ENCODE results near the gene YJEFN3.

The YJEFN3 gene

DNA sequence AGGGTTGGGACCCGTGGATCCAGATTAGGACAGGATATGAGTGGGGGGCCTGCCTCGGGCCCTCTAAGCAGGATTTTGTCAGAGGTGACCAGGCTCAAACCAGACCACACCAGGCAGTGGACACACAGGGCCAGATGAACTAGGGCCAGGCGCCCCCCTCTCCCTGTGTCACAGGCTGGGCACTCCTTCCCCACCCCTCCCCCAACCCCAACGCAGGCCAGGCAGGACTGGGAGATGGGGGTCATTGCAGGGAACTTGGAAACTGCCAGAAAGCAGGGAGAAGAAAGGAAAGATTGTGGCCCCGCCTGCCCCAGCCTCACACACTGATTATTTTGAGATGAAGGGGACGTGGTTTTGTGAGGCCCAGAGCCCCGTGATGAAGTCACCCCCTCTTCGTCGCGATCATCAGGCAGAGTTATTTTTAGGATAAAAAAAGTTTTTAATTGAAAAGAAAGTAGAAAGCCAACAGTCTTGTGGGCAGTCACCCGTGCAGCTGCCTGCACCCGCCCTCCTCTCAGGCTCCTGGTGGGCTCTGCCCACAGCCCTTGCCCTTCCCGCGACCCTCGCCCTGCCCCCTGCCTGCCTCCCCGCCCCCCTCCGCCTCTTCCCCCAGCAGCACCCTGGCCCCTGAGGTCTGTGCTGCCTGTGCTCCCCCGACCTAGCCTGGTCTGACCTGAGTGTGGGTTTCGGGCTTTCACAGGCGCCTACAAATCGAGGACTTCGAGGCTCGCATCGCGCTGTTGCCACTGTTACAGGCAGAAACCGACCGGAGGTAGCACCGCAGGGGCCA, 1.9 kb upstream of the YJEFN3 start:
- H3K4me3 Mint-ChIP-seq: no peak overlapping the region
- ATAC-seq (no peak), DNase-seq (no peak)
- H3K27ac Mint-ChIP-seq: no peak overlapping the region
- H3K36me3 Mint-ChIP-seq (ENCODE audit: low read depth): peaks cover 10% of the 10 kb centered on the region
- no peaks in the 10 kb centered on the region for H3K9me3 Mint-ChIP-seq
- peaks cover 11% of the 10 kb centered on the region for H3K4me1 Mint-ChIP-seq
- H3K27me3 Mint-ChIP-seq: no peaks in the 10 kb centered on the region

DNA sequence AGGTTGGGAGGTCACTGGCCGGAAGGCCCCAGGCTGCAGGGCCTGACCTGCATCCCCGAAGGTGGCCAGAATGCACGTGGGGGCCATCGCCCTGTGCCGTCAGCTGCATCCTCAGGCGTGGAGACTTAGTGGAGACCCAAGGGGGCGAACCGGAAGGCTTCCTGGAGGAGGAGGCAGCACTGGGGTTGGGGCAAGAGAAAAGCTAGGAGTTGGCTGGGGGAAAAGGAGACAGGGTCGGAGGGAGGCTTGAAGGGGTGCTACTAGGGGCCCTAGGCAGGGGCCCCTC, 1.4 kb upstream of the YJEFN3 start:
- H3K4me3 Mint-ChIP-seq: no peak overlapping the region
- H3K27ac Mint-ChIP-seq: no peak overlapping the region
- no peak for ATAC-seq

DNA sequence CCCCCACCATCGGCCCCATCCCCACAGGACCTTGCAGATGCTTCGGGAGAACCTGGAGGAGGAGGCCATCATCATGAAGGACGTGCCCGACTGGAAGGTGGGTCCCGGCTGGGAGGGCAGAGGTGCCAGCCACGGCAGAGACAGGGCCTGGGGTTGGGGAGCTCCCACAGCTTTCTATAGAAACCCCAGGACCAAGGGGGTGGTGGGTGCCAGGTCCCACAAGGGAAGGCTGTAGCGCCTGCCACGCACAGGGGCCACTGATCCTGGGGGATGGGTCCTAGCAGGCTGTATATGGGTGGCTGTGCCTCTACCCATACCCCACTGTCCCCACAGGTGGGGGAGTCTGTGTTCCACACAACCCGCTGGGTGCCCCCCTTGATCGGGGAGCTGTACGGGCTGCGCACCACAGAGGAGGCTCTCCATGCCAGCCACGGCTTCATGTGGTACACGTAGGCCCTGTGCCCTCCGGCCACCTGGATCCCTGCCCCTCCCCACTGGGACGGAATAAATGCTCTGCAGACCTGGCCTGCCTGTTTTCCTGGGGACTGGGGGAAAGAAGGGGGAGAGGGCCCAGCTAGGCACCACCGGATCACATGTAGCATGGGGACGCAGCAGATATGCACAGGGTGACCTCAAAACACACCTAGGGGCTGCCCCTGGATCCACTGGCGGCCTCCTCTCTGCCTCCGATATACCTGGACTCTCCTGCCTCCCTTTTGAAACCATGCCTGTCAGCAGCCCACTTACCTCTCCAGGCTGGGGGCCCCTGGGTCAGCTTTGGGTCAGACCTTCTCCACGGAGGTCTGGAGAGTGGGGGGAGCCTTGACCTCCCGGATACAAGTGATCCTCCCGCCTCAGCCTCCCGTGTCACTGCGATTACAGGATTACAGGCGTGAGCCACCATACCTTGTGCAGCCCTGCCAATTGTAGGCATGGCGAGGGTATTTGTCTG, 761 bp upstream of the YJEFN3 start:
- peaks cover 12% of the 10 kb centered on the region for H3K4me1 Mint-ChIP-seq
- ATAC-seq: no peak
- DNase-seq: no peak
- no peak overlapping the region for H3K27ac Mint-ChIP-seq
- H3K4me3 Mint-ChIP-seq: no peak overlapping the region
- no peaks in the 10 kb centered on the region for H3K9me3 Mint-ChIP-seq
- no peaks in the 10 kb centered on the region for H3K27me3 Mint-ChIP-seq
- peaks cover 10% of the 10 kb centered on the region for H3K36me3 Mint-ChIP-seq (ENCODE audit: low read depth)

More for the DNA sequence above, 1.4 kb upstream of the YJEFN3 start:
- H3K27me3 Mint-ChIP-seq: no peaks in the 10 kb centered on the region
- H3K36me3 Mint-ChIP-seq (ENCODE audit: low read depth): peaks cover 13% of the 10 kb centered on the region
- H3K4me1 Mint-ChIP-seq: peaks cover 14% of the 10 kb centered on the region
- DNase-seq: no peak
- no peaks in the 10 kb centered on the region for H3K9me3 Mint-ChIP-seq

DNA sequence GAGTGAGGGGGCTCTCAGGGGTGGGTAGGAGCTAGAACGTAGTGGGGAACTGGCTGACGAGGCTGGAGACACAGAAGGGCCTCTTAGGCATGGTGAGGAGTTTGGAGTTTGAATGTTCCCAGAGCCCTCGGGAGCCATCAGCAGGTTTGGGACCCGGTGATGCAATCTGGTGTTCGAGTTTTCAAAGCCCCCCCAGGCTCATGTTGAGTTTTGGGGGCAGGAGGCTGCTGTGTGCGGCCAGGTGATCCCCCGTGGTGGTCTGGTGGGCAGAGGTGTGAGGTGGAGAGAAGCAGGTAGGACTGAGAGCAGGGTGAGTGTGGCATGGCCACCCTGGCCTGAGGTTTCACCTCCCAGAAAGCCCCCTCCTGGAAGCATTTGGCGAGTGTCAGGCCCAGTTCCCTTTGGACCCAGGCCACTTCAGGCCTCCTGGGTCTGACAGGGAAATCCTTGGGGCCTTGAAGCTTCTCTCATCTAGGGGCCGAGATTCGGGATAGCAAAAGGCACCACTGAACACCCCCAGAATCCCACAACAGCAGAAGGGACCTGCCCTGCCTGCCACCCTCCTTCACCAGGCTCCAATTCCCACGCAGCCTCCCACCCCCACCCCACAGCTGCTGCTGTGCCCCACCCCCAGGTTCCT, 1.2 kb downstream of the YJEFN3 start:
- Mint-ChIP-seq H3K36me3 (ENCODE audit: low read depth) (peaks cover 11% of the 10 kb centered on the region), H3K27me3 (no peaks in the 10 kb centered on the region), H3K4me3 (no peak overlapping the region), H3K9me3 (no peaks in the 10 kb centered on the region), H3K27ac (no peak overlapping the region), H3K4me1 (peaks cover 10% of the 10 kb centered on the region)
- ATAC-seq: no peak
- no peak for DNase-seq

DNA sequence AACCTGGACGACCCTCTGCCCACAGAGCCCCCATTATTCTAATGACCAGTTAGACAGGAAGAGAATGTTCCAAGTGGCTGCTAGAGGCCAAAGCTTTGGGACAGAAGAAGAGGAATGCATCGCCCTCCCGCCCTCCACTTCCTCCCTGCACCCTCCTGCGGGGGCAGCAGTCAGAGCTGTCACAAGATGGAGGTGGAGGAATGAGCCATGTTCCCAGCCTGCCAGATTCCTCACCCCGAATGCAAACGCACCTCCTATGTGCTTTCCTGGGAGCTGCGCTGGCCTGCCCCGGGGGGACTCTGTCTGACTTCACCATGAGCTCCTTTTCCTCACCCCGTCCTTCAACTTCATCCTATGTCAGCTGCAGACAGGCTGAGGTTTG, 1.7 kb downstream of the YJEFN3 start:
- DNase-seq (no peak), ATAC-seq (no peak)
- no peaks in the 10 kb centered on the region for H3K27me3 Mint-ChIP-seq
- no peak overlapping the region for H3K27ac Mint-ChIP-seq
- peaks cover 11% of the 10 kb centered on the region for H3K36me3 Mint-ChIP-seq (ENCODE audit: low read depth)
- H3K4me3 Mint-ChIP-seq: no peak overlapping the region
- no peaks in the 10 kb centered on the region for H3K9me3 Mint-ChIP-seq
- peaks cover 10% of the 10 kb centered on the region for H3K4me1 Mint-ChIP-seq

DNA sequence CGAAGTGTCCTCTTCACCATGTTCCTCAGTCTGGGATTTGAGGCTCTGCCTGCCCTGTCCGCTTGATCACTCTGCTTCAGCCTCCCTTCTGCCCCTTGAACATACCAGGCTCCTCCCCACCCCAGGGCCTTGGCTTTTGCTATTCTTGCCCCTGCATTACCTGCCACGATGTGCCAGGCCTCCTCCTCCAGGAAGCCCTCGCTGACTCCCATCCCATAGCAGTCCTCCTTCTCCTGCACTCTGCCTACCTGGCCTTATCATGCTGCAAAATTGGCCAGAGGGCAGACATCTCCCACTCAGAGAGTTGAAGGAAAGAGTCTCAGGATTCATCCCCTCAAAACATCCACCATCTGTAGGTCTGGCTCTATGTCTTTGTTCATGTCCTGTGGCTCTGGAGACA, 2.2 kb downstream of the YJEFN3 start:
- Mint-ChIP-seq H3K27ac (no peak overlapping the region), H3K9me3 (no peaks in the 10 kb centered on the region), H3K36me3 (ENCODE audit: low read depth) (peaks cover 11% of the 10 kb centered on the region), H3K4me3 (no peak overlapping the region), H3K4me1 (peaks cover 10% of the 10 kb centered on the region), H3K27me3 (no peaks in the 10 kb centered on the region)
- ATAC-seq (no peak), DNase-seq (no peak)

DNA sequence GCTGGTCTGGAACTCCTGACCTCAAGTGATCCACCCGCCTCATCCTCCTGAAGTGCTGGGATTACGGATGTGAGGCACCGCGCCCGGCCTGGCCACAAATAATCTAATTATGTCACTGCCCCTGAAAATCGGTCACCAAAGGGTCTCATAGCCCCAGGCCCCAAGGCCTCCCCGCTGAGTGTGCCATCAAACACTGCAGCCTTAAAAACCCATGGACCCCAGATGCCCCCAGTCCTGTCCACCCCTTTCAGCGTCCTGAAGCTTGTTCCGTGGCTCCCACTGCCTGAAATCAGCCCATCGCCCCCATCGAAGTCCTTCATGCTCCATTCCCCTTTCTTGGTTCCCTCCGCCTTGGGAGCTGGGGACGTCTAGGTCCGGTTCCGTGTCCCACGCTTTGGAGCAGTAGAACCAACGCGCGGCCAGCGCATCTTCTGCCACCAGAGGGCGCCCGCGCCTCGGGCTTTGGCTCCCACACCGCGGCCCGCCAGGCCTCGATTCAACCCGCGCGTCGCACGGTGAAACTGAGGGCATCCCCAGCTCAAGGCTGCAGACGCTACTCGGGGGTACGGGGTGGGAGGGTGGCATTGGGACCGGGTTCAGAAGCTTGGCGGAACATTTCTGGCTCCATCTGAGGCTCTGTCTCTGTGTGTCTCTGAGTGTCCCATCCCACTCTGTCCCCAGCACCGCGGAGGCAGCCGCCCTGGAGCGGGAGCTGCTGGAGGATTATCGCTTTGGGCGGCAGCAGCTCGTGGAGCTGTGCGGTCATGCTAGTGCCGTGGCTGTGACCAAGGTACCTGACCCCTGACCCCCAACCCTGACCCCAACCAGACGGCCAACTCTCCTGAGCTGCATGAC, 3.5 kb downstream of the YJEFN3 start:
- no peak overlapping the region for H3K4me3 Mint-ChIP-seq
- peaks cover 11% of the 10 kb centered on the region for H3K36me3 Mint-ChIP-seq (ENCODE audit: low read depth)
- no peaks in the 10 kb centered on the region for H3K9me3 Mint-ChIP-seq
- peaks cover 2% of the 10 kb centered on the region for H3K27me3 Mint-ChIP-seq
- ATAC-seq (peak; percentile 67), DNase-seq (peak; percentile 92)
- peaks cover 9% of the 10 kb centered on the region for H3K4me1 Mint-ChIP-seq
- H3K27ac Mint-ChIP-seq: no peak overlapping the region

DNA sequence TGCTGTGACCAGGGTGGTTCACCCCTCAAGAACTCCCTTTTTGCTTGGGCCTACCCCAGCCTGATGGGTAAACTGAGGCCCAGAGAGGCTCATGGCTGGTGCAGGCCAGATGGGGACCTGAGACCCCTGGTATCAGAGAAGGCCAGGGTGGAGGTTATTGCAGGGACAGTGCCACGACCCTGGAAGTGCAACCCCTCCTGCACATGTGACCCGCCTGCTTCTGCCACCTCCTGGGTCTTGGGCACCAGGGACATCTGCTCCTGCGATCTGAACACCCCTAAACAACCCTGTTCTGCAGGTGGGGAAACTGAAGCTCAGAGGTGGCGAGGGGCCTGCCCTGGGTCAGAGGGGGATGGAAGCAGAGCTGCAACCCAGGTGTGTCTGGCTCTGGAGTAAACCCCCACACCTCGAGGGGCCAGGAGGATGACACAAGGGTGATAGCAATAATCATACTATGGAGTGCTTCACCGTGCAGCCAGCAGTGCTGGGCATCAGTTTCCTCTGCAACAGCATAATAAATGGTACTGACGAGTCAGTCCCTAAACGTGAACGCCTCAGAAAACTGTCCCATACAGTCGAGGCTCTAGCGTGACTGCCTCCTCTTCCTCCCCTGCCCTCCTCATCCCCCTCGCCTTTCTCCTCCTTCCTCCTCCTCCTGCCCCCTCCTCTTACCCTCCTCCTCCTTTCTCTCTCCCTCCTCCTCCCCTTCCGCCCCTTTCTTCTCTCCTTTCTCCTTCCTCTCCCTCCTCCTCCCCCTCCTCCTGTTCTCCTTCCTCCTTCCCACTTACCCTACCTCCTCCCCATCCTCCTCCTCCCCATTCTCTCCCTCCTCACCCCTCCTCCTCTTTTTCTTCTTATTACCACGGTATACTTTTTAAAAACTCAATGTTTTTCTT, 4.3 kb downstream of the YJEFN3 start:
- peaks cover 14% of the 10 kb centered on the region for H3K4me1 Mint-ChIP-seq
- H3K4me3 Mint-ChIP-seq: no peak overlapping the region
- no peak for ATAC-seq
- H3K36me3 Mint-ChIP-seq (ENCODE audit: low read depth): peaks cover 11% of the 10 kb centered on the region
- peaks cover 7% of the 10 kb centered on the region for H3K27me3 Mint-ChIP-seq
- H3K27ac Mint-ChIP-seq: no peak overlapping the region
- no peaks in the 10 kb centered on the region for H3K9me3 Mint-ChIP-seq
- DNase-seq: no peak

DNA sequence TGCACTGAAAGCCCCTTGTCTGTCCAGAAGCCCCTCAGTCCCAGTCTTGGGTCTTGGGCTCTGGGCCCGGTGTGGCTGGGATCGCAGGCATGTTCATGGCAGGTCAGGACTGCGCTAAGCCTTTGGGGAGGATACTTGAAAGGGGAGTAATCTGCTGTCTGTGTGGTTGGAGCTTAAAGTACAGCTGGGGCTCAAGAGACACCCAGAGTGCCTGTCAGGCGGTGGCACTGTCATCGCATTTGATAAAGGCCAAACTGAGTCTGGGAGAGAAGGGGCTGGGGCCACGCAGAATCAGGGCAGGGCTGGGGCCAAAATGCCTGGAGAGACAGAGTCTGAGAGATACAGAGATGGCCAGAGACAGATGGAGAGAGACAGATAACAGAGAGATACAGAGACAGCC, 5.1 kb downstream of the YJEFN3 start:
- H3K27ac Mint-ChIP-seq: no peak overlapping the region
- ATAC-seq: no peak
- H3K36me3 Mint-ChIP-seq (ENCODE audit: low read depth): peaks cover 11% of the 10 kb centered on the region

DNA sequence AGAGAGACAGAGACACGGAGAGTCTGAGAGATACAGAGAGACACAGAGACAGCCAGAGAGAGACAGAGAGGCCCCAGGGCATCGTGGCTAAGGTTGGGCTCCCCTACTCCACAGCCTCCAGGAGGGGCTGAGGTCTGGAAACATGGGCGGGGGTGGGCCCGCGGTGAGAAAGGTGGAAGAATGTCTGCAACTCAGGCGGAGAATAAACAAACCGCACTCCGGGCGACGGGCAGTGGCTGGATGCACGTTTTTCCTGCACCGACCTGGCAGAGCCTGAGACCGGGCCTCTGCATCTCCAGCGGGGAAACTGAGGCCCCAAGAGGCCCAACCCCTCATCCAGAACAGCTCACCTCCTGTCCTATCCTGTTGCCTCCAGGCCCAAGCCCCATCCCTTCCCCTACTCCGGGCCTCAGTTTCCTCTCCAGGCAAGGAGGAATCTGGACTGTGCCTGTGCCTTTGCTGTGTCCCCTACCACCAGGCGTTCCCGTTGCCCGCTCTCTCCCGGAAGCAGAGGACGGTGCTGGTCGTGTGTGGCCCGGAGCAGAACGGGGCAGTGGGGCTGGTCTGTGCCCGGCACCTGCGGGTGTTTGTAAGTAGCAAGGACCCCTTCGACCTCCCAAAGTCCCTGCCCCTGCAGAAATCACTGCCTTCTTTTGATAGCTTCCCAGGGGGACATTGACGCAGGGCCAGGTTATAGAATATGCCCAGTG, 6.0 kb downstream of the YJEFN3 start:
- no peak overlapping the region for H3K27ac Mint-ChIP-seq
- H3K36me3 Mint-ChIP-seq (ENCODE audit: low read depth): peaks cover 8% of the 10 kb centered on the region
- peaks cover 22% of the 10 kb centered on the region for H3K4me1 Mint-ChIP-seq
- no peaks in the 10 kb centered on the region for H3K9me3 Mint-ChIP-seq
- H3K4me3 Mint-ChIP-seq: no peak overlapping the region
- no peak for DNase-seq
- no peak for ATAC-seq
- peaks cover 13% of the 10 kb centered on the region for H3K27me3 Mint-ChIP-seq

More for the DNA sequence above, 5.1 kb downstream of the YJEFN3 start:
- Mint-ChIP-seq H3K4me3 (no peak overlapping the region), H3K4me1 (peaks cover 18% of the 10 kb centered on the region), H3K27me3 (peaks cover 11% of the 10 kb centered on the region), H3K9me3 (no peaks in the 10 kb centered on the region)
- DNase-seq: no peak

DNA sequence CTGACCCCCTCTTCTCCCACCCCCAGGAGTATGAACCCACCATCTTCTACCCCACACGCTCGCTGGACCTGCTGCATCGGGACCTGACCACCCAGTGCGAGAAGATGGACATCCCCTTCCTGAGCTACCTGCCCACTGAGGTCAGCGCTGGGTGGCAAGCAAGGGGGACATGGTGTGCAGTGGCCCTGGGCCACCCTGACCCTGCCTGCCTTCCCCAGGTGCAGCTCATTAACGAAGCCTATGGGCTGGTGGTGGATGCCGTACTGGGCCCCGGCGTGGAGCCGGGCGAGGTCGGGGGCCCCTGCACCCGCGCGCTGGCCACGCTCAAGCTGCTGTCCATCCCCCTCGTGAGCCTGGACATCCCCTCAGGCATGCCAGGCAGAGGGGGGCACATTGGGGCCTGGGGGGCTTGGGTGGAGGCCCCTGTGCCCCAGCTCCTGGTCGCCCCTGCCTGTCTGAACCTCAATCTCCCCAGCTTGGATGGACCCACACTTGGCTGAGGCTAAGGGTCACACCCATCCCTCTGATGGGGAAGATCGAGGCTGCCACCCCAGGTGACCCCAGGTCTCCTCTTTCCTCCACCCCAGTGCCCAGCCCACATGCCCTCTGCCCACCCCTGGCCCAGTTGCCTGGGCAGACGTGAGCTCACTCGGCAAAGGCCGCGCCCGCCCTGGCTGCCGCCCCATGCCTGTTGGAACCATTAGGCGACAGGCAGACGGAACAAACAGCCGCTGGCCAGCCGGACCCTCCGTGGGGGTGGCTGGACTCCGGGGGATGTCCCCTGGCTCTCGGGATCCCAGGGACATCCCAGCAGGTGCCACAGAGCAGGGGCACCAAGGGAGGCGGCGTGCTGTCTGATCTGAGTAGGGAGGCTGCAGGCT, 6.8 kb downstream of the YJEFN3 start:
- H3K27ac Mint-ChIP-seq: no peak overlapping the region
- no peak for DNase-seq
- H3K4me1 Mint-ChIP-seq: peaks cover 23% of the 10 kb centered on the region
- peaks cover 8% of the 10 kb centered on the region for H3K36me3 Mint-ChIP-seq (ENCODE audit: low read depth)
- H3K27me3 Mint-ChIP-seq: peaks cover 14% of the 10 kb centered on the region
- H3K9me3 Mint-ChIP-seq: no peaks in the 10 kb centered on the region
- no peak for ATAC-seq
- H3K4me3 Mint-ChIP-seq: no peak overlapping the region
